ENCODE measurements around the gene NEIL3. TPM values are rescaled to one million over a fixed set of nuclear protein-coding genes. Genes with fewer than 3 reads are reported as not detected.

The NEIL3 gene
- total RNA-seq, 2 experiments from 2014 or later, result 0.22 to 0.25 TPM

DNA sequence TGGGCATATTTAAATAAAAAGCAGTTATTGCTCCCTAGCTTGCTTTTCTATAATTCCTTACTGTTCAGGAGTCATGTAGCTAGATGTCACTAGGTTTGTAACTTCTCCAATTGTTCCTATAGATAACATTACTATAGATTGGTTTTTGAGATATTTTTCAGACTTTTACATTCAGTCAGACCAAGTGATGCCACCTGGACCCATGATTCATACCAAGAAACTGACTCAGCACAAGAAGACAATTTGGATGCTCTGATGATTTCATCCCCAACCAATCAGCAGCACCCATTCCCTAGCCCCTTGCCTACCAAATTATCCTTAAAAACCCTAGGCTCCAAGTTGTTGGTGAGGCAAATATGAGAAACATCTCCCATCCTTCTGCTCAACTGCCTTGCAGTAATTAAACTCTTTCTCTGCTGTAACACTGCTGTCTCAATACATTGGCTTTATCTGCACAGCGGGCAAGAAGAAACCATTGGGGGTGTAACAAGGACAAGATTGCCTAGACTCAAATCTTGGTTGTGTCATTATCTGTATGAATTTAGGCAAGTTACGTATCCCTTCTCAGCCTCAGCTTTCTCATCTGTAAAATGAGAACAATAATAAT lies 11.8 kb upstream of the NEIL3 start:
- DNase-seq (no peak), ATAC-seq (ENCODE audit: poor library complexity) (no peak)
- H3K27me3 Mint-ChIP-seq, result no peaks in the 10 kb centered on the region
- H3K9me3 Mint-ChIP-seq, result peaks cover 5% of the 10 kb centered on the region
- ChIA-PET CTCF (no interaction called here), POLR2A (no interaction called here)
- H3K4me1 Mint-ChIP-seq (ENCODE audit: low read depth), result no peaks in the 10 kb centered on the region
- no peak overlapping the region for H3K4me3 Mint-ChIP-seq
- H3K27ac Mint-ChIP-seq, result no peak overlapping the region
- no peaks in the 10 kb centered on the region for H3K36me3 ChIP-seq (ENCODE audit: insufficient read depth, low read length)
- no peaks in the 10 kb centered on the region for H3K27me3 ChIP-seq (ENCODE audit: control insufficient read depth in 1 of 2, insufficient read depth in 2 of 2, low read length in 2 of 2)
- TF ChIP-seq, protein P1, sequence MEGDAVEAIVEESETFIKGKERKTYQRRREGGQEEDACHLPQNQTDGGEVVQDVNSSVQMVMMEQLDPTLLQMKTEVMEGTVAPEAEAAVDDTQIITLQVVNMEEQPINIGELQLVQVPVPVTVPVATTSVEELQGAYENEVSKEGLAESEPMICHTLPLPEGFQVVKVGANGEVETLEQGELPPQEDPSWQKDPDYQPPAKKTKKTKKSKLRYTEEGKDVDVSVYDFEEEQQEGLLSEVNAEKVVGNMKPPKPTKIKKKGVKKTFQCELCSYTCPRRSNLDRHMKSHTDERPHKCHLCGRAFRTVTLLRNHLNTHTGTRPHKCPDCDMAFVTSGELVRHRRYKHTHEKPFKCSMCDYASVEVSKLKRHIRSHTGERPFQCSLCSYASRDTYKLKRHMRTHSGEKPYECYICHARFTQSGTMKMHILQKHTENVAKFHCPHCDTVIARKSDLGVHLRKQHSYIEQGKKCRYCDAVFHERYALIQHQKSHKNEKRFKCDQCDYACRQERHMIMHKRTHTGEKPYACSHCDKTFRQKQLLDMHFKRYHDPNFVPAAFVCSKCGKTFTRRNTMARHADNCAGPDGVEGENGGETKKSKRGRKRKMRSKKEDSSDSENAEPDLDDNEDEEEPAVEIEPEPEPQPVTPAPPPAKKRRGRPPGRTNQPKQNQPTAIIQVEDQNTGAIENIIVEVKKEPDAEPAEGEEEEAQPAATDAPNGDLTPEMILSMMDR (IDR thresholded peaks at IDR 0.05), result no peak
- H3K36me3 Mint-ChIP-seq (ENCODE audit: low read depth), result no peaks in the 10 kb centered on the region
- H3K4me3 ChIP-seq (ENCODE audit: low read length), result no peak overlapping the region
- peaks cover 0 to 9% of the 10 kb centered on the region in 2 experiments for H3K9me3 ChIP-seq (ENCODE audit: control insufficient read depth in 1 of 2, insufficient read depth in 1 of 2, low read length in 2 of 2)
- intact Hi-C loops (cut with DNase I, micrococcal nuclease), result no loop called here
- H3K4me1 ChIP-seq (ENCODE audit: insufficient read depth, low read length), result no peaks in the 10 kb centered on the region
- H3K27ac ChIP-seq (ENCODE audit: low read depth in 1 of 2, low read length in 2 of 2), result no peak overlapping the region

DNA sequence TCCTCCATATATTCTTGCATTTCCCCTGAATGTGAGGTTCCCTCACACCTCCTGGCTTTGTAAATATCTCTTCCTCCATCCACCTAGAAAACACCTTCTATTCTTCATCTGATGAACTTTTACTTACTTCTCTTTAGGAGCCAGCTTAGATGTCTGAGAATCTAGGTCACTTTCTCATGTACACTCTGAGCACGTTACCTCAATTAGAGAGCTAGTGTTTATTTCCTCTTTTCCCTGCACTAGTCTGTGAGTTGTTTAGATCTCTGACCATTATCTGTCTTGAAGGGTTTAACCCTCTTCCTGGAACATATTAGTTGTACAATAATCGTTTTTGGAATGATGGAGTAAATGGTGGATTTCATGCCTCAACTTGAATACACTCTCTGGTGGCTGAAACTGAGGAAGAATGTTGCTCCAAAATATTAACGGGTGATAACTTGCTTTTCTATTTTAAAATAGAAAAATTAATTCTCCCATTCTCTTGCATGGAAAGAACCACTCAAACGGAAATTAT lies 8.5 kb upstream of the NEIL3 start:
- no peaks in the 10 kb centered on the region for H3K4me1 Mint-ChIP-seq (ENCODE audit: low read depth)
- H3K27ac Mint-ChIP-seq, result no peak overlapping the region
- no peaks in the 10 kb centered on the region for H3K36me3 Mint-ChIP-seq (ENCODE audit: low read depth)
- H3K4me1 ChIP-seq (ENCODE audit: insufficient read depth, low read length), result no peaks in the 10 kb centered on the region
- no peak overlapping the region for H3K27ac ChIP-seq (ENCODE audit: low read depth in 1 of 2, low read length in 2 of 2)
- TF ChIP-seq, protein P1 (IDR thresholded peaks at IDR 0.05), result no peak
- H3K9me3 ChIP-seq (ENCODE audit: control insufficient read depth in 1 of 2, insufficient read depth in 1 of 2, low read length in 2 of 2), result peaks cover 0 to 9% of the 10 kb centered on the region in 2 experiments
- no peak overlapping the region for H3K4me3 ChIP-seq (ENCODE audit: low read length)
- H3K27me3 ChIP-seq (ENCODE audit: control insufficient read depth in 1 of 2, insufficient read depth in 2 of 2, low read length in 2 of 2), result no peaks in the 10 kb centered on the region
- H3K9me3 Mint-ChIP-seq, result peaks cover 5% of the 10 kb centered on the region
- POLR2A ChIA-PET, result no interaction called here
- CTCF ChIA-PET, result interaction anchor here (1.2 kb wide), 1 partner anchor 9 kb away, joined by 3 read pairs; no protein-coding TSS in a partner anchor
- intact Hi-C loops (cut with DNase I, micrococcal nuclease), result no loop called here
- ATAC-seq (ENCODE audit: poor library complexity), result no peak
- DNase-seq, result no peak
- no peak overlapping the region for H3K4me3 Mint-ChIP-seq
- H3K27me3 Mint-ChIP-seq, result no peaks in the 10 kb centered on the region
- H3K36me3 ChIP-seq (ENCODE audit: insufficient read depth, low read length), result no peaks in the 10 kb centered on the region

- CTCF ChIA-PET, result no interaction called here
- Histone ChIP-seq H3K9me3 (ENCODE audit: control insufficient read depth in 1 of 2, insufficient read depth in 1 of 2, low read length in 2 of 2) (peaks cover 0 to 7% of the 10 kb centered on the region in 2 experiments), H3K4me3 (ENCODE audit: low read length) (no peak overlapping the region), H3K27me3 (ENCODE audit: control insufficient read depth in 1 of 2, insufficient read depth in 2 of 2, low read length in 2 of 2) (no peaks in the 10 kb centered on the region), H3K4me1 (ENCODE audit: insufficient read depth, low read length) (no peaks in the 10 kb centered on the region), H3K36me3 (ENCODE audit: insufficient read depth, low read length) (no peaks in the 10 kb centered on the region), H3K27ac (ENCODE audit: low read depth in 1 of 2, low read length in 2 of 2) (no peak overlapping the region)
- H3K27ac Mint-ChIP-seq, result no peak overlapping the region
- peaks cover 5% of the 10 kb centered on the region for H3K9me3 Mint-ChIP-seq
- H3K4me1 Mint-ChIP-seq (ENCODE audit: low read depth), result no peaks in the 10 kb centered on the region
- DNase-seq (no peak), ATAC-seq (ENCODE audit: poor library complexity) (no peak)
- H3K4me3 Mint-ChIP-seq, result no peak overlapping the region
- TF ChIP-seq, protein P1 (IDR thresholded peaks at IDR 0.05), result no peak
- no peaks in the 10 kb centered on the region for H3K36me3 Mint-ChIP-seq (ENCODE audit: low read depth)
- no peaks in the 10 kb centered on the region for H3K27me3 Mint-ChIP-seq
- POLR2A ChIA-PET, result no interaction called here
- intact Hi-C loops (cut with DNase I, micrococcal nuclease), result no loop called here
Observed at GRCh38 chr4:177302371-177303100, 7.1 kb upstream of the NEIL3 start.
